CD4-positive, alpha-beta T cell treated with Interleukin-6 at 100 ng/mL for 8 hours (primary cell): ENCODE measurements around the gene KCNJ4.

Source experiments
- DNase-seq: peaks from one replicate; pipeline ENCODE4 v3.0.0-alpha.2; 2020; ENCODE audit warnings: mixed read lengths, low spot score

The KCNJ4 gene

DNA sequence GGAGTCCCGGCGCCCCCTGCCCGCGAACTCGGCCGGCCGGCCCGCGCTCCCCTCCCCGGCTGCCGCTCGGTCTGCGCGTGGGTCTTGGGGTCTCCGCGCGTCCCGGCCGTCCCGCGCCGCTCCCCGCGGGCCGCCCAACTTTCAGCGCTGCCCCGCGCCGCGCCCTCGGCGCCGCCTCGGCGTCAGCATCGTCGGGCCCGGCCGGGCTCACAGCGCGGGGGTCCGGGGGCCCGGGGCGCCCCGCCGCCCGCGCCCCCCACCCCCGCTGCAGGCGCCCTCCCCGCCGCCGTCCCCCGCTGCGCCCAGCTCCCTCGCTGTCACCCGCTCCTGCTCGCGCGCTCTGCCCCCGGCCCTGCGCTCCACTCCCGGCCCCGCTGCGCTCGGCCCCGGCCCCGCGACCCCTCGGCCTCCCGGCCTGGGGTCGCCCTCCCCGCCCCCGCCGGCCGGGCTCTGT lies at the start of gene KCNJ4:
KCNJ4 (minus strand) TSS at position 124 of the 454 bp plus-strand sequence. CDS start 27,067 bp downstream, outside the sequence.
- DNase-seq = no peak

GRCh38 chr22:38503021-38503420 lies 48.0 kb upstream of the KCNJ4 start:
- DNase-seq = no peak

DNA sequence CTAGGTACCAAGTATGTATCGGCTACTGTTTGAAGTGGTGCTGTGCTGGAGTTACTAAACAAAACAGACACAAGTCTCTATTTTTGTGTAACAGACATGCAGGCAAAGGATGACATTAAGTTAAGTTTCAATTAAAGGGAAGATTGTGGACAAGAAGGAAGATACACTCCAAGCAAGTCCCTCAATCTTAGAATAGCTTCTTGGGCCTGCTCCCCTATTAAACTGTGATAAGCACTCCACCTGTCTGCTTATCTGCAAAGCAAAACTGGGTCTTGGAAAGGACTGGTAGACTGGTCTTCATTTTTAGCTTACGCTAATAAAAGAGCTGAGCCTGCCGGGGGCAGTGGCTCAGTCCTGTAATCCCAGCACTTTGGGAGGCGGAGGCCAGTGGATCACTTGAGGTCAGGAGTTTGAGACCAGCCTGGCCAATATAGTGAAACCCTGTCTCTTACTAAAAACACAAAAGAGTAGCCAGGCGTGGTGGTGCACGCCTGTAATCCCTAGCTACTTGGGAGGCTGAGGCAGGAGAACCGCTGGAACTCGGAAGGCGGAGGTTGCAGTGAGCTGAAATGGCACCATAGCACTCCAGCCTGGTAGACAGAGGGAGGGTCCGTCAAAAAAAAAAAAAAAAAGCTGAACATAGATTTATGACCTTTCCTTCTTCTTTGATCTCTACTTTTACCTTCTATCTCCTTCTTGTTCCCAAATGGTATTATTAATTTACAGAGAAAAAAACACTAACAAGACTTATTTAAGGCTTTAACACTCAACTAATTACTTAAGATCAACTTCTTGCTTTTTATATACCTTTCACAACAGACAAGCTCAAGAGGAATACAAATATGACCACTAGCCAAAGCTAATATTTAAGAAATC lies 47.0 kb upstream of the KCNJ4 start:
- DNase-seq = no peak

DNA sequence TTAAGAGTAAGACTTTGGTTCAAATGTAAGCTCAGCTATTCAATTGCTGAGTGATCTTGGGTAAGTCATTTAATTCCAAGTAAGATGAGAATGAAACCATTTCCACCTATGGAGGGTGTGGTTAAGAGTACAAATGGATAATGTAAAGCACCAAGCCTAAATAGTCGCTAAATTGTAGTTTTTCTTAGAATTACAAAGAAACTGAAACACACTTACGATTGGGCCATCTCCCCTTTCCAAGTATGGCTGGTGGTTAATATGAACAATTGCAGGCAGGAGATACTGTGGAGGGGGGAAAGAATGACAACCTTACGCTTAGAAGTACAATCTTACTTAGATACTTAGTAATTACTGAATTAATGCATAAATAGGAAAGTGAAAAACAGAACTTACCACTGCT lies 42.9 kb upstream of the KCNJ4 start:
- DNase-seq = no peak

DNA sequence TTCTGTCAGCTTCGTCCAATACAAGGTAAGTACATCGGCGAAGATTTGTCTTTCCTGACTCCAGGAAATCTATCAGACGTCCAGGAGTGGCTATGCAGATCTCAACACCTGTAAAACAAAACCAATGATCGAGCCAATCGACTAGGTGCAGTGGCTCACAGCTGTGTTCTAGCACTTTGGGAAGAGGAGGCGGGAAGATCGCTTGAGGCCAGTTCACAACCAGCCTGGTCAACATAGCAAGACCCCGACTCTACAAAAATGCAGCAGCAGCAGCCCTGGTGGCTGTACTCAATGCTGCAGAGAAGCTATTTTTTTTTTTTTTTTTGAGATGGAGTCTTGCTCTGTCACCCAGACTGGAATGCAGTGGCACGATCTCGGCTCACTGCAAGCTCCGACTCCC lies 39.9 kb upstream of the KCNJ4 start:
- DNase-seq = no peak

DNA sequence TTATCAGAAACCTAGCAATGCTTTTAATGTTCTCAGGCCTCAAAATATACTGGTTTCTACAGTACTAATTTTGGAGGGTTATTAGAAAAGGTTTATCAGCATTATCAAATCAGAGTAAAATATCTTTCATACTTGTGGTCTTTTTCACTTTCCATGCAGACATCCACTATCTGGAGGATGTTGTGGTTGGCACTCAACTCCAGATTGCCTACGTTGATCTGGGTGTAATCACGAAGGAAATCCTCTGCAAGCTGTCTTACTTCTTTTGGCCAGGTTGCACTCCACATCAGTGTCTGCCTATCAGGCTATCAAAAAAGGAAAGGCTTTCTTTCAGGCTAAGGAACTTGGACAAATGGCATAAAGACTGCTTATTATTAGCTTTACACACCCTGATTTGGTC lies 39.5 kb upstream of the KCNJ4 start:
- DNase-seq = no peak

- no peak for DNase-seq
These were observed 36.8 kb upstream of the KCNJ4 start for GRCh38 chr22:38491707-38492348.

DNA sequence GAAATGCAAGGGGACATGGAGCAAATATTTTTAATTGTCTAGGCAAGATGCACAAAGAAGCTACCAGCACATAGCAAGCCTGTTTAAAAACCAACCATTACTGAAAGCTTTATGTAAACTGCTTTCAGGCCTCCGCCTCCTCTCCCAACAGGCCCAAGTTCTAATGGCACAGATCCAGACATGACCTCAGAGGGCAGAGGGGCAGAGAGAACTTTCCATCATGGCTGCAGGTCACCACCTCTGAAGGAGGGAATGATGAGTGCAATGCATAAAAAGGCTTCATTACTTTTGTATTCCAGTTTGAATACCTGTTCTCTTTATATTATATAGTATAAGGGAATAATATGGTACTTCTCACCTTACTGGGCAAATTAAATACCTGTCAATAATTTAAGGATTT lies 35.9 kb upstream of the KCNJ4 start:
- no peak for DNase-seq

DNA sequence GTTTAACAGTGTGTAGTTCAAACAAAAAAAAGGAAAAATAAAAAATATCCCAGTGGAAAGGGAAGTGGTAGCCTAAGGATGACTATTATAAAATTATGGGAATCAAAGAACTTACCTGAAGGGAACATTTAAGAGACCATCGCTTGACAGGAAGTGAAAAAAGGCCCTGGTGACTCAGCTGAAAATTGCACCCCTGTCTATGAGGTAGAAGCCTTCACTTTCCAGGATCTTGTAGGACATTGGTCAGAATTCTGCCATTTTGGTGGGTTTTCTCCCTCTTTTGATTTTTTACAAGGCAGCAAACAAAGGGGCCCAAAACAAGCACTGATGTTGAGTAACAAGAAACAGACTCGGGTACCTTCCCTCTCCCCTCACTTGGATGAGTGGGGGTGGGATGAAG lies 35.5 kb upstream of the KCNJ4 start:
- peak; percentile 20 for DNase-seq

GRCh38 chr22:38489561-38490145 lies 34.7 kb upstream of the KCNJ4 start:
- no peak for DNase-seq

- DNase-seq = no peak
These were observed 34.1 kb upstream of the KCNJ4 start for GRCh38 chr22:38489142-38489541.

DNA sequence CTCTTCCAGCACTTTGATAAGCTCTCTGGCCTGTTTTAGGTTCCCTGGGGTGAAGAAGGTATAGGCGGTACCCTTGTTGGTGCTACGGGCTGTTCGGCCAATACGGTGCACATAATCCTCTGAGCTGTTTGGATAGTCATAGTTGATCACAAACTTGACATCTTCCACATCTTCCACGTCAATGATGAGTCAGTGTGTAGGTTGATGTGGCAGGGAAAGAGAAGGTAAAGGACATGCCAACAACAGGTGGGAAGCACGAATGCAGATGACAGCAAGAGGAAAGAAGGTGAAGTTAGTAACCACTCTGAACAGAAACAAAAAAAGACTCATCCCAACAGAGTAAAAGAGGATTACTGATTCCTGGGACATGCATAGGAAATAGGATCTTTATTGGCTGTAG lies 32.9 kb upstream of the KCNJ4 start:
- no peak for DNase-seq

- DNase-seq = no peak
These were observed 30.8 kb upstream of the KCNJ4 start for GRCh38 chr22:38485783-38486182.

DNA sequence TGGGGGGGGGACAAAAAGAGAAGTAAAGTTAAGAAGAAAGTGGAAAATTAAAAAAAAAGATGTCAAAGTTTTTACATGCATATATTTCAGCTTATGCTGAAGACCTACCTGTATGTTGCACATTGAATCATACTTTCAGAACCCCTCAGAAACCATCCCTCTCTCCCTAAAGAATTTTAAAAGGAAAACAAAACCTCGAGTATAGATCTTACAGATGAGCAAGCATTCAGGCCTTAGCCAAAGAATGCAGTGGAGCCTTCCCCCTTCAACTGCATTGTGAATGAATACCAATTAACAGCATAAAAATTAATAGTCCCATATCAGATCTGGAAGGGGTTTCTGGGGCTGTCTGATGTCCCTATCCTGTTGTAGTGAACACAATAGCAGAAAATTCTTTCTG lies 29.2 kb upstream of the KCNJ4 start:
- DNase-seq = no peak

- DNase-seq = no peak
These were observed 27.8 kb upstream of the KCNJ4 start for GRCh38 chr22:38482662-38483308.

DNA sequence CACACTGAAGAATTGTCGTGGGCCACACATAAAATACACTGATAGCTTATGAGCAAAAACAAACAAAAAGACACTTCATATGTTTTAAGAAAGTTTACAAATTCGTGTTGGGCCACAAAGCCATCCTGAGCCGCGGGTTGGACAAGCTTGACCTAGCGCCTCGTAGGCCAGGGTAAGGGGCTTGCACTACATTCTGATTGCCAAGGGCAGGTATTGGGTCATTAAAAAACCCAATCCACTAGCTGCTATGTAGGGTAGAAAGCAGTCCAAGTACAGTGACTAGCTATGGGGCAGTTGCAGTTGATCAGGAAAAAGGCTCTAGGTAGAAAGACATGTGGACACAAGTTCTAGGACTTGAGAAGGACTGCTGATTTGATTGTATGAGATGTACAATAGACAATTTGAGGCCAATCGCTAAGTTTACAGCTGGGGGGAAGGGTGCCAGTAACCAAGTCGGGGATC lies 26.9 kb upstream of the KCNJ4 start:
- no peak for DNase-seq

DNA sequence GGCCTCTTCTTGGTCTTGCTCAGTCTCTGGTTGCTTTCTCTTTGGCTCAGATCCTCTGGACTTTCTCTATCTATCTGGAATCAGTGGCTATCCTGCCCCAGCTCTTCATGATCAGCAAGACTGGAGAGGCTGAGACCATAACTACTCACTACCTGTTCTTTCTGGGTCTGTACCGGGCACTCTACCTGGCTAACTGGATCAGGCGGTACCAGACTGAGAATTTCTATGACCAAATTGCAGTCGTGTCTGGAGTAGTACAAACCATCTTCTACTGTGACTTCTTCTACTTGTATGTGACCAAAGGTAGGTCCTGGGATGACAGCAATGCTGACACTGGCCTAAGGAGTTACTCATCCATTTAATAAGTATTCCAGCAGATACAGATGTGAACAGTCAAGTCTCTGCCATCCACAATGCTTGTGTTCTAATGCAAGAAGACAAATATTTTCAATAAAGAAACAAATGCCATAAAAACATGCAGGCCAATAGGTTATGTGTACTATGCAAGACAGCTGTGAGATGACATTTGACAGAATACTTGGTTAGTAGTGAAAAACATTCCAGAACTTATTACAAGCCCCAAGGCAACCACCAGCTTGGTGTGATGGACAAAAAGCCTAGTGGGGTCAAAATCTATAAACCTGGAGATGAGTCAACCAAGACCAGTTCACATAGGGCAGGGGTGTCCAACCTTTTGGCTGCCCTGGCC lies 26.3 kb upstream of the KCNJ4 start:
- DNase-seq = no peak

GRCh38 chr22:38479096-38479837 lies 24.3 kb upstream of the KCNJ4 start:
- DNase-seq = no peak

GRCh38 chr22:38477585-38477984 lies 22.6 kb upstream of the KCNJ4 start:
- DNase-seq = no peak

- no peak for DNase-seq
These were observed 19.1 kb upstream of the KCNJ4 start for GRCh38 chr22:38474003-38474607.

- DNase-seq = no peak
These were observed 16.2 kb upstream of the KCNJ4 start for GRCh38 chr22:38471237-38471636.
